Natural killer cell (primary cell): Measurements from ENCODE around the gene GPX3. TPM values are rescaled to one million over a fixed set of nuclear protein-coding genes. Genes with fewer than 3 reads are reported as not detected.

Source experiments
- ATAC-seq, 3 donors: fragments of 150-1000 bp in 2 of 3; fragments of 200-7000 bp in 1 of 3; cut with Tn5 transposase; 1 replicate in 1 of 3; 2 replicates in 2 of 3; pipeline ENCODE4 v1.10.0; 2021; ENCODE audit warnings: mild to moderate bottlenecking in 2 of 3, moderate library complexity in 2 of 3
- DNase-seq, 2 donors: peaks; one replicate each; pipeline versions ENCODE4 v3.0.0 to v3.0.0-alpha.2; 2013 to 2021; ENCODE audit warnings: mixed read lengths in 1 of 2
- H3K27ac ChIP-seq: one replicate; pipeline ENCODE4 v1.5.1; 2013; ENCODE audit warnings: mild to moderate bottlenecking, low read length
- H3K27me3 ChIP-seq: one replicate; pipeline ENCODE4 v1.6.1; 2013; ENCODE audit warnings: low read length; ENCODE audit not compliant: control insufficient read depth, insufficient read depth
- H3K36me3 ChIP-seq: one replicate; pipeline ENCODE4 v1.6.1; 2013; ENCODE audit warnings: low read length; ENCODE audit not compliant: control insufficient read depth, insufficient read depth
- H3K4me1 ChIP-seq: one replicate; pipeline ENCODE4 v1.6.1; 2013; ENCODE audit warnings: low read length; ENCODE audit not compliant: control insufficient read depth, insufficient read depth
- H3K4me3 ChIP-seq: one replicate; pipeline ENCODE4 v1.5.1; 2013; ENCODE audit warnings: low read length
- H3K9me3 ChIP-seq: one replicate; pipeline ENCODE4 v1.6.1; 2013; ENCODE audit warnings: low read length; ENCODE audit not compliant: control insufficient read depth, insufficient read depth
- H3K27ac Mint-ChIP-seq, 2 donors: one replicate each; pipeline ENCODE4 v1.8.0; 2022; ENCODE audit warnings: mild to moderate bottlenecking in 2 of 2, mixed read lengths in 2 of 2, moderate library complexity in 1 of 2
- H3K27me3 Mint-ChIP-seq, 2 donors: one replicate each; pipeline ENCODE4 v1.8.0; 2022; ENCODE audit warnings: low read depth in 2 of 2, mixed read lengths in 2 of 2
- H3K36me3 Mint-ChIP-seq: one replicate; pipeline ENCODE4 v1.8.0; 2022; ENCODE audit warnings: mixed read lengths
- H3K4me1 Mint-ChIP-seq, 2 donors: one replicate each; pipeline ENCODE4 v1.8.0; 2022; ENCODE audit warnings: mixed read lengths in 2 of 2
- H3K4me3 Mint-ChIP-seq: one replicate; pipeline ENCODE4 v1.8.0; 2022; ENCODE audit warnings: mild to moderate bottlenecking, moderate library complexity, mixed read lengths
- H3K9me3 Mint-ChIP-seq, 2 donors: one replicate each; pipeline ENCODE4 v1.8.0; 2022; ENCODE audit warnings: mixed read lengths in 2 of 2
- WGBS: methylation state at CpG from one replicate; pipeline ENCODE4 v1.1.7; 2013; ENCODE audit warnings: missing lambda C conversion rate; ENCODE audit not compliant: insufficient coverage; 5-methylcytosine and 5-hydroxymethylcytosine counted together
- intact Hi-C: fragments of 100-400 bp; cut with micrococcal nuclease; formaldehyde crosslinking; loops from one replicate; pipeline ENCODE4 v1.14.2; 2022
- total RNA-seq, 4 donors: library from RNA; stranded (reverse); fragments of 120-200 nt in 1 of 4; gene quantifications; one replicate each; pipeline versions ENCODE4 v1.2.3 to v1.2.4, GENCODE V29; 2013 to 2022
- TF ChIP-seq, protein P1 (sequence below): fragments of 200-600 bp; IDR thresholded peaks from one replicate; pipeline ENCODE4 v1.8.0; 2022; ENCODE audit warnings: antibody characterized with exemption

Gene GPX3
- total RNA-seq, 3 donors from 2014 or later (not counting 1 experiment from before 2014, with no cell fraction given) = 1.1 TPM; not detected in 2

DNA sequence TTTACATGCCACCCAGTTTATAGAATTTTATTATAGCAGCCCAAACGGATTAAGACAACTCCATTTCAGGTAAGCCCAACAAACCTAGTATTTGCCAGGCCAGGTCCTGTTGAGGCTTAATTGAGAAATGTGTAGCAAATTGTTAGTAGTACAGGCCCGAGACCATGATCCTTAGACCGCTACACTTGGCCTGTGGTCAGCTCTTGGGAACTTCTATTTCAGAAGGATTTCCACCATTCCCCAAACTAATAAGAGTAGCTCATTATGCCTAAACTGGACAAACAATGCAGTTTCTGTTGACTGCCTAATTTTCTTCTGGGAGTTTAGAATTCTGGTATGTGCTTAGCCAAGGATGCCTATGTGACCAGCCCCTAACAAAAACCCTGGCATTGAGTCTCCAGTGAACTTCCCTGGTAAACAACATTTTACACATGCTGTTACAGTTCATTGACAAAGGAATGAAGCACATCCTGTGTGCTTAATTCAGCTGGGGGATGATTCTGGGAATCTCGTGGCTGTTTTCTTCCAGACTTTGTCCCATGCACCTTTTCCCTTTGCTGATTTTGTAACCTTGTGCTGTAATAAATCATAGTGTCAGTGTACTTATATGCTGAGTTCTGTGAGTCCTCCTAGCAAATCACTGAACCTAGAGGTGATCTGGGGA, 5.6 kb upstream of the GPX3 start:
- peaks cover 2 to 13% of the 10 kb centered on the region in 2 donors for H3K4me1 Mint-ChIP-seq

DNA sequence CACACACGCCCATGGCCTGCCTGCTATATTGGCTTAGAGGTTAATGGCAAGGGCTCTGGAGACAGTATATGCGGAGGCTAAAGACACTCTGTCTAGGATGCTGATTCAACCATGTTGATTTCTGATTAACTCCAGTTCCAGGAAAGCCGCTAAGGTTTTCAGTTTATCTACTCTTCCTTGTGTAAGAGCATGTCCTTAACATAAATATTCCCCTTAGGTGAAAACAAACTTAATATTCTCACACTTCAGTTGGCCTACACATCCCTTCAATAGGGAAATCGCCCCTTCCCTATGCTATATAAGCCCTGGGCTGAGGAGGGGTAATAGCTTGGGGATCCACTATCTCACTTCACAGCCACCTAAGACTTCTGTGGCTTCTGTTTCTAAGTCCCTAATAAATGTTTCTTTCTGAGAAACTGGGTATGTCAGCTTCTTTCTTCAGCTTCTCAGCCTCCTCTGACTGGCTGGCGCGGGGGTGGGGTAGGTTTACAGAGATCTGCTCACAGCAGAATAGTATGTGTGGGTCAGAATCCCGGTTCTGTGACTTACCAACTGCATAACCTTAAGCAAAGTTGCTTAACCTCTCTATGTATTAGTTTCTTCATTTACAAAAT, 4.3 kb upstream of the GPX3 start:
- Histone ChIP-seq H3K4me1 (peaks cover 11% of the 10 kb centered on the region), H3K27me3 (no peaks in the 10 kb centered on the region), H3K27ac (no peak overlapping the region), H3K9me3 (no peaks in the 10 kb centered on the region), H3K4me3 (no peak overlapping the region), H3K36me3 (no peaks in the 10 kb centered on the region)
- Mint-ChIP-seq H3K36me3 (no peaks in the 10 kb centered on the region), H3K27ac (no peak overlapping the region), H3K4me3 (no peak overlapping the region), H3K4me1 (peaks cover 14 to 26% of the 10 kb centered on the region in 2 donors), H3K27me3 (peaks cover 0 to 11% of the 10 kb centered on the region in 2 donors), H3K9me3 (no peaks in the 10 kb centered on the region)
- ATAC-seq = no peak
- WGBS = 94% methylated on average over 5 of the region's 7 CpGs
- intact Hi-C loops = no loop called here
- DNase-seq = no peak
- TF ChIP-seq, protein P1, sequence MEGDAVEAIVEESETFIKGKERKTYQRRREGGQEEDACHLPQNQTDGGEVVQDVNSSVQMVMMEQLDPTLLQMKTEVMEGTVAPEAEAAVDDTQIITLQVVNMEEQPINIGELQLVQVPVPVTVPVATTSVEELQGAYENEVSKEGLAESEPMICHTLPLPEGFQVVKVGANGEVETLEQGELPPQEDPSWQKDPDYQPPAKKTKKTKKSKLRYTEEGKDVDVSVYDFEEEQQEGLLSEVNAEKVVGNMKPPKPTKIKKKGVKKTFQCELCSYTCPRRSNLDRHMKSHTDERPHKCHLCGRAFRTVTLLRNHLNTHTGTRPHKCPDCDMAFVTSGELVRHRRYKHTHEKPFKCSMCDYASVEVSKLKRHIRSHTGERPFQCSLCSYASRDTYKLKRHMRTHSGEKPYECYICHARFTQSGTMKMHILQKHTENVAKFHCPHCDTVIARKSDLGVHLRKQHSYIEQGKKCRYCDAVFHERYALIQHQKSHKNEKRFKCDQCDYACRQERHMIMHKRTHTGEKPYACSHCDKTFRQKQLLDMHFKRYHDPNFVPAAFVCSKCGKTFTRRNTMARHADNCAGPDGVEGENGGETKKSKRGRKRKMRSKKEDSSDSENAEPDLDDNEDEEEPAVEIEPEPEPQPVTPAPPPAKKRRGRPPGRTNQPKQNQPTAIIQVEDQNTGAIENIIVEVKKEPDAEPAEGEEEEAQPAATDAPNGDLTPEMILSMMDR = no peak

More for the DNA sequence above, 5.6 kb upstream of the GPX3 start:
- Mint-ChIP-seq H3K9me3 (no peaks in the 10 kb centered on the region), H3K27me3 (peaks cover 0 to 4% of the 10 kb centered on the region in 2 donors), H3K36me3 (no peaks in the 10 kb centered on the region), H3K4me3 (no peak overlapping the region), H3K27ac (no peak overlapping the region)
- WGBS = 92% methylated on average over 3 of the region's 4 CpGs
- Histone ChIP-seq H3K9me3 (no peaks in the 10 kb centered on the region), H3K27ac (no peak overlapping the region), H3K4me3 (no peak overlapping the region), H3K27me3 (no peaks in the 10 kb centered on the region), H3K36me3 (no peaks in the 10 kb centered on the region), H3K4me1 (no peaks in the 10 kb centered on the region)
- TF ChIP-seq, protein P1 = no peak
- DNase-seq = no peak
- ATAC-seq = no peak
- intact Hi-C loops = no loop called here

DNA sequence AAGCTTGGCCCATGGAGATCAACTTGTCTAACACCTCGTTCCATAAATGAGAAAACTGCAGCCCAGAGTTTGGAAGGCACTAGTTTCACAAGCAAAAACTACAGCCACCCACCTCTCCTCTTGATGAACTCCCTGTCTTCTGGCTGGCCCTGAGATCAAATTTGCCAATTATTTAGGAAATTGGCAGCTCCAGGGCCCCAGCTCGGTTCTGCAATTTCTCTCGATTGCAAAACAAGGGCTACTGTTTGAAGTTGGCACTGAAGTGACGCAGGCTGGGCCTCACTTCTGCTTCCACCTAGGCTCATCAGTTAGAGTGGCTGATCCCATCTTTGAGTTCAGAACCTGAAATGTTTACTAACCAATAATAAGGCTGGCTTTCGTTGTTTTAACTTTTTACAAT, 3.7 kb upstream of the GPX3 start:
- Mint-ChIP-seq H3K4me3 (no peak overlapping the region), H3K4me1 (peaks cover 15 to 28% of the 10 kb centered on the region in 2 donors), H3K36me3 (no peaks in the 10 kb centered on the region), H3K27ac (no peak overlapping the region), H3K9me3 (no peaks in the 10 kb centered on the region), H3K27me3 (peaks cover 0 to 8% of the 10 kb centered on the region in 2 donors)
- WGBS = 80% methylated on average over 5 of the region's 5 CpGs
- TF ChIP-seq, protein P1 = no peak
- H3K27ac ChIP-seq = no peak overlapping the region
- no peaks in the 10 kb centered on the region for H3K9me3 ChIP-seq
- H3K4me1 ChIP-seq = peaks cover 13% of the 10 kb centered on the region
- intact Hi-C loops = no loop called here
- no peaks in the 10 kb centered on the region for H3K36me3 ChIP-seq
- no peak for ATAC-seq
- H3K27me3 ChIP-seq = no peaks in the 10 kb centered on the region
- no peak overlapping the region for H3K4me3 ChIP-seq
- no peak for DNase-seq
